ENCODE data around the gene DISP2.

The DISP2 gene

GRCh38 chr15:40328176-40328575 lies 29.8 kb upstream of the DISP2 start:
- DNase-seq (ENCODE audit: low read depth): no peak
- no peak overlapping the region for H3K4me3 ChIP-seq (ENCODE audit: control insufficient read depth, low read depth, low read length)
- TF ChIP-seq, protein P1, sequence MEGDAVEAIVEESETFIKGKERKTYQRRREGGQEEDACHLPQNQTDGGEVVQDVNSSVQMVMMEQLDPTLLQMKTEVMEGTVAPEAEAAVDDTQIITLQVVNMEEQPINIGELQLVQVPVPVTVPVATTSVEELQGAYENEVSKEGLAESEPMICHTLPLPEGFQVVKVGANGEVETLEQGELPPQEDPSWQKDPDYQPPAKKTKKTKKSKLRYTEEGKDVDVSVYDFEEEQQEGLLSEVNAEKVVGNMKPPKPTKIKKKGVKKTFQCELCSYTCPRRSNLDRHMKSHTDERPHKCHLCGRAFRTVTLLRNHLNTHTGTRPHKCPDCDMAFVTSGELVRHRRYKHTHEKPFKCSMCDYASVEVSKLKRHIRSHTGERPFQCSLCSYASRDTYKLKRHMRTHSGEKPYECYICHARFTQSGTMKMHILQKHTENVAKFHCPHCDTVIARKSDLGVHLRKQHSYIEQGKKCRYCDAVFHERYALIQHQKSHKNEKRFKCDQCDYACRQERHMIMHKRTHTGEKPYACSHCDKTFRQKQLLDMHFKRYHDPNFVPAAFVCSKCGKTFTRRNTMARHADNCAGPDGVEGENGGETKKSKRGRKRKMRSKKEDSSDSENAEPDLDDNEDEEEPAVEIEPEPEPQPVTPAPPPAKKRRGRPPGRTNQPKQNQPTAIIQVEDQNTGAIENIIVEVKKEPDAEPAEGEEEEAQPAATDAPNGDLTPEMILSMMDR (conservative IDR thresholded peaks at IDR 0.05; ENCODE audit: control insufficient read depth, insufficient read depth, low read depth, low read length): no peak

- TF ChIP-seq, protein P1 (conservative IDR thresholded peaks at IDR 0.05; ENCODE audit: control insufficient read depth, insufficient read depth, low read depth, low read length): no peak
- DNase-seq (ENCODE audit: low read depth): no peak
- no peak overlapping the region for H3K4me3 ChIP-seq (ENCODE audit: control insufficient read depth, low read depth, low read length)
Measured at GRCh38 chr15:40328751-40329150, 29.3 kb upstream of the DISP2 start.

DNA sequence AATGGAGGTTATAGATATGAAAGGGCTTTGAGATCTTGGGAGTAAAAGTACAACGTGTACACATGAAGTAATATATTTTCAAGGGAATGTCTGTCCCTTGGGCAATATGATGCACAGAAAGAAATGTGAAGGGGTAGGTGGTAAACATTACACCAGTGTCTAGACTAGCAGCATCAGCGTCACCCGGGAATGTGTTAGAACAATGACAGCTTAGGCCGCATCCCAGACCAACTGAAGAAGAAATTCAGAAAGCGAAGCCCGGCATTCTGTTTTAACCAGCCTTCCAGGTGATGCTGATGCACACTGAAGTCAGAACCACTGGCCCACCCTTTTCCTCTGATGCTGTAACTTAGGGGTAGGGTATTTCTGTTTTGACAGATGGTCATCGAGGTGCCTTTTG lies 28.2 kb upstream of the DISP2 start:
- no peak for DNase-seq (ENCODE audit: low read depth)
- TF ChIP-seq, protein P1 (conservative IDR thresholded peaks at IDR 0.05; ENCODE audit: control insufficient read depth, insufficient read depth, low read depth, low read length): no peak
- H3K4me3 ChIP-seq (ENCODE audit: control insufficient read depth, low read depth, low read length): no peak overlapping the region

DNA sequence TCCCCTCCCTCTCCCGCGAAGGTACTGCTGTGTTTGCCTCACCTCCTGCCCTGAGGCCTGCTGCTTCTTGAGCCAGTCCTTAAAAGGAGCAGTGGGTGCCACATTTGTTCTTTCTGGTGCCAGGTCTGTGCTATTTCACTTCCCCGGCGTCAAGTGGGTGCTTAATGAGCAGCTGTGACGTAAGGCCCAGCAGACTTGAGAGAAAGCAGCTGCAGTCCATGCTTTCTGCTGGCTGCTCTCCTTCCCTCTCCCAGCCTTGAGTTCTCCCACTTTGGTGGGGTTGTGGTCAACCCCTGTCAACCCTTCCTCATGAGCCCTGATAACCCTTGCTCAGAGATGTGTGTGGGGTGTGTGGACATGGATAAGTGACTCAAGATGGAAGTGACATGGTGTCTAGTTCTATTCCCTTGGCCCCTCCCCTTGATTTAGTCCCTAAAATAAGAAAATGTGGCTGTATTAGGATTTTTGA lies 27.6 kb upstream of the DISP2 start:
- TF ChIP-seq, protein P1 (conservative IDR thresholded peaks at IDR 0.05; ENCODE audit: control insufficient read depth, insufficient read depth, low read depth, low read length): no peak

GRCh38 chr15:40331026-40331425 lies 27.0 kb upstream of the DISP2 start:
- H3K4me3 ChIP-seq (ENCODE audit: control insufficient read depth, low read depth, low read length): no peak overlapping the region
- TF ChIP-seq, protein P1 (conservative IDR thresholded peaks at IDR 0.05; ENCODE audit: control insufficient read depth, insufficient read depth, low read depth, low read length): no peak
- no peak for DNase-seq (ENCODE audit: low read depth)

More for the DNA sequence above, 27.6 kb upstream of the DISP2 start:
- no peak overlapping the region for H3K4me3 ChIP-seq (ENCODE audit: control insufficient read depth, low read depth, low read length)
- no peak for DNase-seq (ENCODE audit: low read depth)

DNA sequence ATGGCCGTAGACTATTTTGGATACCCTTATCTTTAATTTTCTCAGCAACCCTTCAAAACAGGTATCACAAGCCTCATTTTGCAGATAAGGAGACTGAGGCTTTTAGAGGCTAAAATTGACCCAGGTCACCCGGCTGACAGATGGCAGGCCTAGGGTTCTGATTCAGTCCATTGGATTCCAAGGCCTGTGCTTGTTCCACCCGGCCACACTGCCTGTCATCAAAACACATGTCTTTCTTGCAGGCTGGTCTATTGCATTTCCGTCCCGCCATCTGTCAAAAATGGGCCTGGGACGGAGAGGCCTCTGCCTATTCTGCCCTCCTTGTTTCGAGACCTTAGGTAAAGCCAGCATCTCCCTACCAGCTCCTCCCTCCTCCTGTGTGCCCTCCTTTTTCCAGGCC lies 26.4 kb upstream of the DISP2 start:
- no peak for DNase-seq (ENCODE audit: low read depth)
- no peak overlapping the region for H3K4me3 ChIP-seq (ENCODE audit: control insufficient read depth, low read depth, low read length)
- TF ChIP-seq, protein P1 (conservative IDR thresholded peaks at IDR 0.05; ENCODE audit: control insufficient read depth, insufficient read depth, low read depth, low read length): no peak
